22Rv1 (cell line): ENCODE measurements around the gene B4GALT6.

Source experiments
- H3K27ac ChIP-seq: fragments of 450-650 bp; 2 replicates; pipeline ENCODE4 v1.5.1; 2017
- CTCF ChIP-seq: fragments of 450-650 bp; IDR thresholded peaks from 2 replicates; pipeline ENCODE4 v1.5.1; 2017; ENCODE audit warnings: mild to moderate bottlenecking
- ZFX ChIP-seq: fragments of 450-650 bp; IDR thresholded peaks from 2 replicates; pipeline ENCODE4 v1.6.1; 2017; ENCODE audit warnings: antibody characterized with exemption, borderline replicate concordance

Gene B4GALT6

GRCh38 chr18:31630549-31630948 lies 53.8 kb downstream of the B4GALT6 start:
- TF ChIP-seq ZFX (no peak), CTCF (no peak)
- H3K27ac ChIP-seq = no peak overlapping the region

GRCh38 chr18:31626409-31626808 lies 58.0 kb downstream of the B4GALT6 start:
- no peak overlapping the region for H3K27ac ChIP-seq
- TF ChIP-seq ZFX (no peak), CTCF (peak; percentile 23)

GRCh38 chr18:31624892-31625640 lies 59.3 kb downstream of the B4GALT6 start:
- no peak for TF ChIP-seq CTCF
- no peak for TF ChIP-seq ZFX
- no peak overlapping the region for H3K27ac ChIP-seq

- no peak for TF ChIP-seq CTCF
- TF ChIP-seq ZFX = no peak
- no peak overlapping the region for H3K27ac ChIP-seq
Observed at GRCh38 chr18:31619291-31619690, 65.1 kb downstream of the B4GALT6 start.

- H3K27ac ChIP-seq = no peak overlapping the region
- no peak for TF ChIP-seq CTCF
- no peak for TF ChIP-seq ZFX
Observed at GRCh38 chr18:31618801-31619200, 65.6 kb downstream of the B4GALT6 start.

GRCh38 chr18:31617031-31617717 lies 67.2 kb downstream of the B4GALT6 start:
- TF ChIP-seq CTCF = no peak
- TF ChIP-seq ZFX = no peak
- H3K27ac ChIP-seq = no peak overlapping the region

- TF ChIP-seq CTCF (no peak), ZFX (no peak)
- H3K27ac ChIP-seq = no peak overlapping the region
Observed at GRCh38 chr18:31616586-31616985, 67.8 kb downstream of the B4GALT6 start.
